Ecto neural progenitor cell (in vitro differentiated cells): Measurements from ENCODE around the gene GPBP1.
"Not testable (repeated sequence)": the region's sequence is repeated elsewhere in the genome, so short reads cannot be mapped to it uniquely, and the experiment has no call there.

Experiments
- DNase-seq: peaks from one replicate; pipeline ENCODE4 v3.0.0-alpha.2; 2018; ENCODE audit warnings: low spot score

GPBP1 gene

DNA sequence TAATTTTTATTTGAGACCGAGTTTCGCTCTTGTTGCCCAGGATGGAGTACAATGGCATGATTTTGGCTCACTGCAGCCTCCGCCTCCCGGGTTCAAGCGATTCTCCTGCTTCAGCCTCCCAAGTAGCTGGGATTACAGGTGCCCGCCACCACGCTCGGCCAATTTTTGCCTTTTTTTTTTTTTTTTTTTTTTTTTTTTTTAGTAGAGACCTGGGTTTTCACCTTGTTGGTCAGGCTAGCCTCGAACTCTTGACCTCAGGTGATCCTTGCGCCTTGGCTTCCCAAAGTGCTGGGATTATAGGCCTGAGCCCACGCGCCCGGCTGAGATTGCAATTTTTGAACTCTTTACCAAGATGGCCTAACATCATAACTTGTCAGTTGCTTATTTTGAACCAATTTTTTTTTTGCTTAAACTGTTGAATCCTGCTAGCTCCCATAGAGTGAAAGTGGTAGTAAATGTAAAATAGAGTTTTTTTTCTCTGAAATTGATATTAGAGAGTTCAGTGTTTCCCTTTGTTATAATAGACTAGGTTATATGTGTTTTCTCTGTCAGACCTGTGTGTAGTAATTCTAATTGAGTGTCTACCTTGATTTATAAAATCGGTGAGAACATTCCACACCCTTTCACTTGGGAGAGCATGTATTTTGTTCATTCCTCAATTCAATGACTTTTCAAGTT lies 3.8 kb downstream of the GPBP1 start:
- DNase-seq, result no peak

DNA sequence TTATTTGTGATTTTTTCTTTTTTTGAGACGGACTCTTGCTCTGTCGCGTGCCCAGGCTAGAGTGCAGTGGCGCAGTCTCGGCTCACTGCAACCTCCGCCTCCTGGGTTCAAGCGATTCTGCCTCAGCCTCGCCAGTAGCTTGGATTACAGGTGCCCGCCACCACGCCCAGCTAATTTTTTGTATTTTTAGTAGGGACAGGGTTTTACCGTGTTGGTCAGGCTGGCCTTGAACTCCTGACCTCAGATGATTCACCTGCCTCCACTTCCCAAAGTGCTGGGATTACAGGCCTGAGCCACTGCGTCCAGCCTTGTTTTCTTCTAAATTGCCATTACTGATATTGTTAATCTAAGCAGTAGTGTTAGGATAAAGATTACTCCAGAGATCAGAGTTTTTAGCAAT lies 4.4 kb downstream of the GPBP1 start:
- not testable (repeated sequence) for DNase-seq

GRCh38 chr5:57179262-57180200 lies 5.7 kb downstream of the GPBP1 start:
- DNase-seq, result no peak

GRCh38 chr5:57181154-57181553 lies 7.3 kb downstream of the GPBP1 start:
- DNase-seq, result no peak

GRCh38 chr5:57184322-57184721 lies 10.5 kb downstream of the GPBP1 start:
- no peak for DNase-seq

GRCh38 chr5:57185313-57185712 lies 11.5 kb downstream of the GPBP1 start:
- no peak for DNase-seq

- no peak for DNase-seq
Measured at GRCh38 chr5:57186194-57186593, 12.3 kb downstream of the GPBP1 start.

DNA sequence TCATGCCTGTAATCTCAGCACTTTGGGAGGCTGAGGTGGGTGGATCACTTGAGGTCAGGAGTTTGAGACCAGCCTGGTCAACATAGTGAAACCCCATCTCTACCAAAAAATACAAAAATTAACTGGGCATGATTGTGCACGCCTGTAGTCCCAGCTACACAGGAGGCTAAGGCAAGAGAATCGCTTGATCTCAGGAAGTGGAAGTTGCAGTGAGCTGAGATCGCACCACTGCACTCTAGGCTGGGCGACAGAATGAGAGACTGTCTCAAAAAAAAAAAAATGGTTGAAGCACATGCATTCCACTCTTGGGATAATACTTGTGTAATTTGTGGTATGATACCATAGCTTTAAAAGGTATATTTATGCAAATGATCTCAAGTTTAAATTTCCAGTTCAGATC lies 14.1 kb downstream of the GPBP1 start:
- DNase-seq, result not testable (repeated sequence)

DNA sequence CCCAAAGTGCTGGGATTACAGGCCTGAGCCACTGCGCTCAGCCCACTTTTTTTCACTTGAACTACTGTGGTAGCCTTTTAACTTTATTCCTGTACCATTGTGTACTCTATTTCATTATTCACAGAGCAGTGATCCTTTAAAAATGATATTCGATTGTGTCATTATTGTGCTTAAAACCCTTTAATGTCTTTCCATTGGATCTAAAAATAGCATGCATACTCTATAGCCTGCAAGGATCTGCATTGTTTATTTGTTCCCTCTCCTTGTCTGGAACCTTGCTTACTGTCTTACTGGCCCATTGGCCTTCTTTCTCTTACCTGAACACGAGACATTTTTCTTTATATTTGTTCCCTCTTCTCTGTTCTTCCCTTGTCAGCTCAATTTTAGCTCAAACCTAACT lies 15.7 kb downstream of the GPBP1 start:
- no peak for DNase-seq

DNA sequence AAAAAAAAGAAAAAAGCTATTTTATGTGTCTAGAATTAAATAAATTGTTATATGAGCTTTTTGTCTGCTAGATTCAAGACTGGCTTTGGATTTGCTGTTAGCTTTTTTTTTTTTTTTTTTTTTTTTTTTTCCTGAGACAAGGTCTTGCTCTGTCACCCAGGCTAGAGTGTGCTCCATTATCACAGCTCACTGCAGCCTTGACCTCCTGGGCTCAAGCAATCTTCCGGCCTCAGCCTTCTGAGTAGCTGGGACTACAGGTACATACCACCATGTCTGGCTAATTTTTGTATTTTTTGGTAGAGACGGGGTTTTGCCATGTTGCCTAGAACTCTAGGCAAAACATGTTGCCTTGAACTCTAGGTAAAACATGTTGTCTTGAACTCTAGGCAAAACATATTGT lies 16.7 kb downstream of the GPBP1 start:
- DNase-seq, result no peak

- no peak for DNase-seq
Measured at GRCh38 chr5:57191163-57191562, 17.3 kb downstream of the GPBP1 start.

- no peak for DNase-seq
Measured at GRCh38 chr5:57191986-57192385, 18.1 kb downstream of the GPBP1 start.

DNA sequence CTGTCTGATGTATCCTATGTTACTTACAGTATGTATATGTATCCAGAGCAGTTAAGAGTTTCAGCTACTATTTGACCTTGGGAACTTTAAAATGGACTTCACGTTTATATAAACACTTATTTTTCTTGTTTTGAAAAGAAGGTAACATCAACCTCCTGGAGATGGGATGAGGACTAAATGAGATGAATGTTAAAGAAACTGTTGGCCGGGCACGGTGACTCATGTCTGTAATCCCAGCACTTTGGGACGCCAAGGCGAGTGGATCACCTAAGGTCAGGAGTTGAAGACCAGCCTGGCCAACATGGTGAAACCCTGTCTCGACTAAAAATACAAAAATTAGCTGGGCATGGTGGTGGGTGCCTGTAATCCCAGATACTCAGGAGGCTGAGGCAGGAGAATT lies 19.0 kb downstream of the GPBP1 start:
- not testable (repeated sequence) for DNase-seq

- no peak for DNase-seq
Measured at GRCh38 chr5:57193757-57194413, 20.0 kb downstream of the GPBP1 start.

GRCh38 chr5:57194653-57195052 lies 20.8 kb downstream of the GPBP1 start:
- DNase-seq, result no peak

DNA sequence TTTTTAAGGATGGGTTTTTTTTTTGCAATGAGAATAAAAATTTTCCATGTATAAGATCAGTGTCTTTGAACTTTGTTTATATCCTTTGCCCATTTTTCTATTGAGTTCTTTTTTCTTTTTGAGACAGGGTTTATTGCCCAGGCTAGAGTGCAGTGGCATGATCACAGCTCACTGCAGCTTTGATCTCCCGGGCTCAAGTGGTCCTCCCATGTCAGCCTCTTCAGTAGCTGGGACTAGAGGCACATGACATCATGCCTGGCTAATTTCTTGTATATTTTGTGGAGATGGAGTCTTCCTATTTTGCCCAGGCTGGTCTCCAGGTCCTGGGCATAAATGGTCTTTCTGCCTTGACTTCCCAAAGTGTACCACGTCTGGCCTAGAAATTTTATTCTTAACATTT lies 21.2 kb downstream of the GPBP1 start:
- no peak for DNase-seq

- DNase-seq, result no peak
Measured at GRCh38 chr5:57199866-57200265, 26.0 kb downstream of the GPBP1 start.

DNA sequence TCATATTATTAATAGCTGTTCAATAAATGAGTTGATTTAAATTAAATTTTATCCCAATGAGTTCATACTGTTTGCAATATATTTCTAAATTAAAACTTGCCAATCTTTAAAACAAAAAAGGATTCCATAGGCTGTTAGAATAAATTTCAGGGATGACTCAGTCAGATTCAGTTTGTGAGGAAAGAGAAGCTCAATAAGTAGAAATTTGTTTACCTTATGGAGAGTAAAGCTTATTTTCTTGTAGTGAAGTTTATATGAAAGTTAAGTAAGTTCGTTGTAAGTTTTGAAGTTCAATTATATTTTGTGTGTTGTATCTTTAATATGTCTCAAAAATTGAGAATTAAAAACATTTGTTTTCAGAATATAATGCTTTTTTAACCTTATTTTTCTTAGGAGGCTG lies 29.0 kb downstream of the GPBP1 start:
- DNase-seq, result no peak

GRCh38 chr5:57207007-57207653 lies 33.3 kb downstream of the GPBP1 start:
- DNase-seq, result no peak

GRCh38 chr5:57207681-57208080 lies 33.8 kb downstream of the GPBP1 start:
- no peak for DNase-seq

DNA sequence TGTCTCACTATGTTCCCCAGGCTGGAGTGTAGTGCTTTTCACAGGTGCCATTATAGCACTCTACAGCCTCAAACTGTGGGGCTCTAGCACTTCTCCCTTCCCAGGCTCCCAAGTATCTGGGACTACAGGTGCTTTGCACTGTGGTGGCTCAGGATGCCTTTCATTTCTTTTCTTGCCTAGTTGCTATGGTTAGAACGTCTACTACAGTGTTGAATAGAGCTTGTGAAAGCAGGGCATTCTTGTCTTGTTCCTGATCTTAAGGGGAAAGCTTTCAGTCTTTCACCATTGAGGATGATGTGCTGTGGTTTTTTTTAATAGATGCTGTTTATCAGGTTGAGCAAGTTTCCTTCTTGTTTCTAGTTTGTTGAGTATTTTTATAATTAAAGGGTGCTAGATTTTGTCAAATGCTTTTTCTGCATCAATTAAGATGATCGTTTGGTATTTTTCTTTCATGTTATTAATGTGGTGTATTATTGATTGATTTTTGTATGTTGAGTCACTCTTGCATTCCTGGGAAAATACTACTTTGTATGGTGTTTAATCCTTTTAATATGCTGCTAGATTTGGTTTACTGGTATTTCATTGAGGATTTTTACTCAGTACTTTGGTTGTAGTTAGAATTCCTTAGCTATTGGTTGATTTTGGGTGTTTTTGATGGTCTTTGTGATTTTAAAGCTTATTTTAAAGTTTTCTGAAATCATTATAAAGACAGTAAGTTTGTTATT lies 35.6 kb downstream of the GPBP1 start:
- DNase-seq, result no peak

- DNase-seq, result no peak
Measured at GRCh38 chr5:57210633-57211032, 36.8 kb downstream of the GPBP1 start.
